LHCN-M2 (cell line): ENCODE results near the gene PLPP3. TPM values are rescaled to one million over a fixed set of nuclear protein-coding genes. Genes with fewer than 3 reads are reported as not detected.

Experiments
- DNase-seq: peaks from one replicate; pipeline ENCODE4 v3.0.0-alpha.2; 2012; ENCODE audit warnings: low read depth
- total RNA-seq: library from RNA; depleted of rRNA; stranded (reverse); fragments of >200 nt; gene quantifications from 2 replicates; pipeline ENCODE4 v1.2.3, GENCODE V29; 2014

PLPP3 gene
- total RNA-seq, 1 experiment from 2014 or later, result 49.5 TPM

DNA sequence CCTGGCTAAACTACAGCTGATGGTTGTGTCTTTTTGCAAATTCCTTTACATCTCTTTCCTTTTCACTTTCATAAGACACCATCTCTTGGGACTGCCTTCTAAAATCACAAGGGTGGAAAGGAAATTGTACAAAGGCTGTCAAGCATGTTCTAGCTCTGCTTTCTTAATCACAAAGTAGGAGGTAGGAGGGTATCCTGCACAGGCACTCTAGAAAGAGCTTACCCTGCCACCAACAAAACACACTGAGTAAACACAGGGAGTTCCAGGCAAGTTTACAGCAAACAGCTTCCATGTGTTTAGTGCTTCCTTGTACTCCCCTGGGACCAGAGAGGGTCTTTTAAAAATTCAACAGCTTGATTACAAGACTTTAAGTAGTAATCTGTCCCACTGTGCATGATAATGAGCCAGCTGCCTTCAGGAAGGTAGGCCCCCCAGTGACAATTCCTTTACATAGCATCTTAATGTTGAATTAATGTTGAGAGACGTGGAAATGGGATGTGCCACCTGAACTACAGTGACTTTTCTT is 2.4 kb downstream of the PLPP3 start:
- peak; percentile 54 for DNase-seq

DNA sequence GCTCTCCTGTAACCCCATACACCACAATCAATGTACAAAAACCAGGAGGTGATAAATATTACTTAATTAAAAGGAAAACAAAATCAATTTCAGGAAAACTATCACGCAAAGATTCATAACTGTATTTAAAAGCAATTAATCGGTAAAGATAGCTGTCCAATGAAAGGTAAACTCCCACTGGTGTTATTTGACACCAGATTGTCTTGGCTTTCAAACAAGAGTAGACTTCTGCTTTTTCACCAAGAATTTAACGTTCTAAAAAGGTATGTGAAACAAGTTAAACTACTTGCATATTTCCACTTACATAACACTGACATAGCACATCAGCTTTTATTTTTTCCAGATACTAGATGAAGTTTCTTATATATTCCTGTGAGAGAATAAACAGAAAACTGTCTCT is 3.5 kb downstream of the PLPP3 start:
- no peak for DNase-seq

GRCh38 chr1:56574794-56575193 is 4.6 kb downstream of the PLPP3 start:
- DNase-seq, result no peak

GRCh38 chr1:56573311-56573710 is 6.1 kb downstream of the PLPP3 start:
- DNase-seq, result no peak

DNA sequence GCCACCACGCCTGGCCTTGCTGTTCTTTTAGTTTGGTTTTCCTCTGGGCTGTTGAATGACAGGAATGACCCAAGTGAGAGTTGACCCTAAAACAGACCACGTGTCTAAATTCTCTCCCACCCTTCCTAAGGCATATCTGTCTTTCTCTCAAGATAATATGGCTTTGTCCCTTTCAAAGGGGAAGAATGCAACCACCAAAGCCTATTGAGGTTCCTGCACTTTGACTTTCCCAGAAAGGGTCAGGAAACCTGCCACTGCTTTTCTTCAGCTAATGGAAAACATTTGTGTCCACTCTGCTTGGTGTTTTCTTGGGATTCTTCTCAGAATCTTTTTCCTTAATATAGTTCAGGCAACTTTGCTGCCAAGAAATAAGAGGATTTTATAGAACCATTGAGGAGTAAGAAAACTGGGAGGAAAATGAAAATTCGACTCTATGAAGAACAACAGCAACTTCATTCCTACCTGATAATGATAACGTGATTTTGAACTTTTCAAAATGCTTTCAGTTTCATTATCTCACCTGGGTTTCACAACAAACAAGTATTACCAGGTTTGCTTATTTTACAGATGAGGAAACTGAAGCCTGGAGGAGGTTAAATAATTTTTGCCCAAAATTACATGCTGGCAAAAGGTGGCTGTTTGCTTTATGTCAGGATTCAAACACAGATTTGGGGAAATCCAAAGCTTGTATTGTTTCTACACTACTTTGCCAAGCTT is 6.9 kb downstream of the PLPP3 start:
- DNase-seq, result no peak

DNA sequence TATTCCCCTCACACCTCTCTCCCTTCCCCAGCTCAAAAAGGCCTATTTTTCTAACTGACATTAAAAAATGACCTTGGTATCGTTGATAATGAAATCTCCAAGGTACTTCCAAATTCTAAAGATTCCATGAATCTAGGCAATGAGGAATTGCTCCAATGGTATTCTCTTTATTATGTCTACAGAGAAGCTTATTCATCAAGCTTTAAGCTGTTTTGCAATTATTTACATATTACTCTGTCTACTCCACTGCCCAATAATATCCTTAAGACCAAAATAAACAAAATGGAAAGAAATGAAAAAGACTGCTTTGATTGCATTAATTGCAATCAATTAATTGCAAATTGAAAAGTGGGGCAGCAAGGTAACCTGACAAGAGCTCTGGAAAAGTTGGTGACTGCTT is 7.9 kb downstream of the PLPP3 start:
- no peak for DNase-seq

DNA sequence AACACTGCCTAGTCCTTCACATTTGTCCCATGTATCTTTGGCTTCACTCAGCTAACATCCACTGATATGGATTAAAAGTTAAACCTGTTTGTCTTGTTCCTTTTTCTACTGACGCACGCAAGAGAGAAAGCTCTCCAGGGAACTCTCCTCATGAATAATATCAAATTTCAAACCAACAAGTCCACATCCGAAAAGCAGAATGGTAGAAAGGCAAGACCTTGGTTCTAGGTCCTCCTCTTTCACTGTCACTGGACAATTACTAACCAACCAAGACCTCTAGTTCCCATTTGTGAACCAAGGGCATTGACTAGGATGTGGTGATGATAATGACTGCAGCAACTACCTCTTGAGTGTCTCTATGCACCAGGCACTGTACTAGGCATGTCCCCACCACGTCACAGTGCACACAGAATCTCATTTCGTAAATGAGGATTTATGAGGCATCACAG is 8.4 kb downstream of the PLPP3 start:
- DNase-seq, result no peak

- DNase-seq, result no peak
Measured at GRCh38 chr1:56569661-56570060, 9.7 kb downstream of the PLPP3 start.

DNA sequence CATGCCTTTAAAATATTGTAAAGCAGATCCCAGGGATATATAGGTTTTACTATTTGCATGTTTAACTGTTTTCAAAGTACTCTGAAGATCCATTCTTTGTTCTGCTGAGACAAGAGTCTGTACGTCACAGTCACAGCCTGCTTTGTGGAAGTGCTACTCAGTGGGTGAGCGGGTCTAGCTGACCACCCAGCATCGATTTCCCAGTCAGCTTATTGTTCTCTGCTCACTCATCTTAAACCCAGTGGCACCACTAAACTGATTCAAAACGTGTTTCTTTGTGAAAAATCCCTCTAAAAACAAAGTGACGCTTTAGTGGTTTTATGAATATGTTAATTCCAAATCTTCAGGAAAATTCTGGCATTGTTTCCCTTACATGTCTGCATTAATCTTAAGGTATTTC is 12.4 kb downstream of the PLPP3 start:
- no peak for DNase-seq

GRCh38 chr1:56566061-56566744 is 13.2 kb downstream of the PLPP3 start:
- no peak for DNase-seq

GRCh38 chr1:56564615-56565014 is 14.7 kb downstream of the PLPP3 start:
- DNase-seq, result no peak

DNA sequence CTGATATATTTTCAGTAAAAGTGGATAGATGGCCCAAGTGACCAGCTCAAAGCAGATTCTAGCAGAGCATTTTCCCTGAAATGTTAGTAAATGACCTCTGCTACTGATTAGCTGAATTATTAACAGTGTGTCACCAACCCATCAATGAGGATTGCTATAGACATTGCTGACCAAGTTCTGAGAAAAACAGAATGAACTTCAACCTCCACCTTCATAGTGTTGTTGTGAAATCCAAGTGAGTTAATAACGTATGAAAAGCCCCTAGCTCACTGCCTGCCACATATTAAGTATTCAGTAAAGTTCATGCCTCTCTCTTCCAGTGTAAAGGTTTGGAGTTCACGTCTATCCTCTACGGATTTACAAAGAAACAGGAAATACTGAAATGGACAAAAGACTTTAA is 15.8 kb downstream of the PLPP3 start:
- no peak for DNase-seq

GRCh38 chr1:56562891-56563452 is 16.4 kb downstream of the PLPP3 start:
- no peak for DNase-seq

DNA sequence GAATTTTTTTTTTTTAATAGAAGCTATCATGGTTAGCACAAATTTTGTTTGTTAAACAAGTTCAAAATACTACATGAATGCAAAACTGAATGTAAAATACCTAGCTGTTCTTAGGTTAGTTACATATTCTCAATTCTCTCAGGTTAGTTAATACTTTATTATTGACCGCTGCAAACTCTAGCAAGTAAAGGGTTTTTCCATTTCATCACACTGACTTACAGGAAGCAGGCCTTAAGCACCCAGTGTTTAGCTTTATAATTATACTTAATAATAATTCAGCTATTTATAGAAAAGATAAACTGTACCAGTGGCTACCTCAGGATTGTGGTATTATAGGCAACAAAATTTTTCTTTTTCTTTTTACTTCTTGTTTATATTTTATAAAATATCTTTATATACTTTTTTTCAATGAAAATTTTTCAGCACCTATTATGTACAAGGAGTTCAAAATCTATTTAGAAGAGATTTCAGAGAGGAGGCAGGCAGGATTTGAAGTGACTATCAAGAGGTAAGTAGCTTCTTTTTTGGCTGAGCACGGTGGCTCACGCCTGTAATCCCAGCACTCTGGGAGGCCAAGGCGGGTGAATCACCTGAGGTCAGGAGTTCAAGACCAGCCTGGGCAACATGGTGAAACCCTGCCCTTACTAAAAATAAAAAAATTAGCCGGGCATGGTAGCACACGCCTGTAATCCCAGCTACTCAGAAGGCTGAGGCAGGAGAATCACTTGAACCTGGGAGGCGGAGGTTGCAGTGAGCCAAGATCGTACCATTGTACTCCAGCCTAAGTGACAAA is 17.9 kb downstream of the PLPP3 start:
- no peak for DNase-seq

DNA sequence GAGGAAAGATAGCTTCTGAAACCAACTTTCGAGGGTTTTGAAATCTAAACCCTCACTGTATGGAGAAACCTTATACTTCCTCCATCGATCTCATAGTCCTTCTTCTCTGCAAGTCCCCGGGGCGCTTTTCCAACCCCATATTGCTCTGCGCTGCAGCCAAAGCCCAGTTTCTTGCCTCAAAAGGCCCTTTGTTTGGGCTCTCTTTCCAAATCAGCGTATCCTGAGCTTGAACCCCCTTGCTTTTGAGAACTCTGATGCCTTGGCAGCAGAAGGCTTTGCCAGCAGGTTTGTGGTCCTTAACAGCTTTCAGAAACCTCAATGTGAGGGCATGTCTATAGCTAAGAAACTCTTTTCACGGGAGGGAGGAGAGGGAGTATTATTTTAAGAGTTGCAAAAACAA is 21.6 kb downstream of the PLPP3 start:
- DNase-seq, result no peak

- DNase-seq, result no peak
Measured at GRCh38 chr1:56555448-56555847, 23.9 kb downstream of the PLPP3 start.

DNA sequence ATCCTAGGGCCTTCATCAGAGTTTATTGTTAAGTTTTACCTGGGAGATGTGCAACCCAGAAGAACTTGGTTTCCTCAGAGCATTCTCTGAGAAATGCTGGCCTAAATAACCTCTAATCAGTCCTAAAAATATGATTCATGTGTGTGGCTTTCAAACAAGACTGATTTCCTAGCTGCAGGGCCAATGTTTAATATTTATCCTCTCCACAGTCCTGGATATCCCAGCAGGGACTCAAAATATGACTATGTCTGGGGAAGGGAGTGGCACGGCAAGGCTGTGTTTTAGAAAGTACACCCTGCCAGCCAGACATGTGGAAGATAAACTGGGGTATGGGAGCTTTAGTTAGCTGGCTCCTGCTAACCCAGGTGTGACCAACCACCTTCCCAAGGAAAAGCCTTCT is 26.3 kb downstream of the PLPP3 start:
- no peak for DNase-seq

GRCh38 chr1:56552349-56552748 is 27.0 kb downstream of the PLPP3 start:
- DNase-seq, result no peak

- no peak for DNase-seq
Measured at GRCh38 chr1:56551691-56552090, 27.7 kb downstream of the PLPP3 start.

GRCh38 chr1:56550859-56551188 is 28.5 kb downstream of the PLPP3 start:
- DNase-seq, result no peak

DNA sequence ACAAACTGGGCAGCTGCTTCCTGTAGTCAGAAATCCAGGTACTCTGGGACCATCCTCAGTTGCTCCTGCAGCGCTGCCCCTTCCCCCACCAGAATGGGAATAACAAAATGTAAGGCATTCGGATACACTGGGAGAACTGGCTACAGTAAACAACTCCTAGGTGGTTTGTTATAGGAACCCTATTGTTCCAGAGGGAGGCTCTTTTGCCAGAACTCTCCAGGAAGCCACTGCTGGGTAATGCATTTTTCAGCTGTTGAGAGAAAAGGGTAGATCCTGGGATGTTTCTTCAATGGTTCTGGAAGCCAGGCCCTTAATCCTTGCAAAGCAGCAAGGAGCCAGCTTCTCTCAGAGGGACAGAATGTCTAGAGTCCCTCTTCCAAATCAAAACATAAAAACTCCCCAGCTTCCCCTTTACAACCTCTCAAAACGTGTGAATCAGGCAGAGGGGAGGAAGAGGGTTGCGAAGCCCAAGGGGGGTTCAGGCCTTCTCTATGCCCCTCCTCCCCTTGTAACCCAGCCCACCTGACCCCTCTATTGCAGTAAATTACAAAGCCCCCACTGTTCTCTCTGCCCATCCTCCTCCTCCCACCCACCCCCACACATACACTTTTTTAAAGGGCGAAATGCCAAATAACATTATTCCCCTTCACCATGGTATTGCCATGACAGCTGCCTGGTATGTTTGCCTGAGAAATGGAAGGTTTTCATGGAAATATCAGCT is 29.1 kb downstream of the PLPP3 start:
- DNase-seq, result no peak
